ENCODE data around the gene BRCA1.

BRCA1 gene

GRCh38 chr17:43033948-43034881 is 90.9 kb downstream of the BRCA1 start:
- no peaks in the 10 kb centered on the region for H3K4me1 ChIP-seq (ENCODE audit: insufficient read depth, poor library complexity, severe bottlenecking)
- no peak for DNase-seq (ENCODE audit: low spot score)
- ATAC-seq (ENCODE audit: low read depth): 0 out of 3 replicates have a peak, but pooled peaks have one; percentile 24
- H3K36me3 ChIP-seq (ENCODE audit: low read depth): no peaks in the 10 kb centered on the region
- TF ChIP-seq, protein P1, sequence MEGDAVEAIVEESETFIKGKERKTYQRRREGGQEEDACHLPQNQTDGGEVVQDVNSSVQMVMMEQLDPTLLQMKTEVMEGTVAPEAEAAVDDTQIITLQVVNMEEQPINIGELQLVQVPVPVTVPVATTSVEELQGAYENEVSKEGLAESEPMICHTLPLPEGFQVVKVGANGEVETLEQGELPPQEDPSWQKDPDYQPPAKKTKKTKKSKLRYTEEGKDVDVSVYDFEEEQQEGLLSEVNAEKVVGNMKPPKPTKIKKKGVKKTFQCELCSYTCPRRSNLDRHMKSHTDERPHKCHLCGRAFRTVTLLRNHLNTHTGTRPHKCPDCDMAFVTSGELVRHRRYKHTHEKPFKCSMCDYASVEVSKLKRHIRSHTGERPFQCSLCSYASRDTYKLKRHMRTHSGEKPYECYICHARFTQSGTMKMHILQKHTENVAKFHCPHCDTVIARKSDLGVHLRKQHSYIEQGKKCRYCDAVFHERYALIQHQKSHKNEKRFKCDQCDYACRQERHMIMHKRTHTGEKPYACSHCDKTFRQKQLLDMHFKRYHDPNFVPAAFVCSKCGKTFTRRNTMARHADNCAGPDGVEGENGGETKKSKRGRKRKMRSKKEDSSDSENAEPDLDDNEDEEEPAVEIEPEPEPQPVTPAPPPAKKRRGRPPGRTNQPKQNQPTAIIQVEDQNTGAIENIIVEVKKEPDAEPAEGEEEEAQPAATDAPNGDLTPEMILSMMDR (IDR thresholded peaks at IDR 0.05; ENCODE audit: poor library complexity, severe bottlenecking): no peak
- H3K4me3 ChIP-seq (ENCODE audit: severe bottlenecking): no peak overlapping the region
- no peaks in the 10 kb centered on the region for H3K27me3 ChIP-seq (ENCODE audit: insufficient read depth, poor library complexity, severe bottlenecking)
- H3K9me3 ChIP-seq (ENCODE audit: severe bottlenecking): no peaks in the 10 kb centered on the region
- H3K27ac ChIP-seq (ENCODE audit: poor library complexity, severe bottlenecking): no peak overlapping the region

GRCh38 chr17:43031666-43032065 is 93.5 kb downstream of the BRCA1 start:
- no peak for ATAC-seq (ENCODE audit: low read depth)
- no peak overlapping the region for H3K27ac ChIP-seq (ENCODE audit: poor library complexity, severe bottlenecking)
- TF ChIP-seq, protein P1 (IDR thresholded peaks at IDR 0.05; ENCODE audit: poor library complexity, severe bottlenecking): no peak
- no peaks in the 10 kb centered on the region for H3K4me1 ChIP-seq (ENCODE audit: insufficient read depth, poor library complexity, severe bottlenecking)
- no peak for DNase-seq (ENCODE audit: low spot score)
- H3K4me3 ChIP-seq (ENCODE audit: severe bottlenecking): no peak overlapping the region
- H3K9me3 ChIP-seq (ENCODE audit: severe bottlenecking): no peaks in the 10 kb centered on the region
- H3K27me3 ChIP-seq (ENCODE audit: insufficient read depth, poor library complexity, severe bottlenecking): no peaks in the 10 kb centered on the region
- no peaks in the 10 kb centered on the region for H3K36me3 ChIP-seq (ENCODE audit: low read depth)

- no peaks in the 10 kb centered on the region for H3K36me3 ChIP-seq (ENCODE audit: low read depth)
Measured at GRCh38 chr17:43030137-43030767, 94.9 kb downstream of the BRCA1 start.

DNA sequence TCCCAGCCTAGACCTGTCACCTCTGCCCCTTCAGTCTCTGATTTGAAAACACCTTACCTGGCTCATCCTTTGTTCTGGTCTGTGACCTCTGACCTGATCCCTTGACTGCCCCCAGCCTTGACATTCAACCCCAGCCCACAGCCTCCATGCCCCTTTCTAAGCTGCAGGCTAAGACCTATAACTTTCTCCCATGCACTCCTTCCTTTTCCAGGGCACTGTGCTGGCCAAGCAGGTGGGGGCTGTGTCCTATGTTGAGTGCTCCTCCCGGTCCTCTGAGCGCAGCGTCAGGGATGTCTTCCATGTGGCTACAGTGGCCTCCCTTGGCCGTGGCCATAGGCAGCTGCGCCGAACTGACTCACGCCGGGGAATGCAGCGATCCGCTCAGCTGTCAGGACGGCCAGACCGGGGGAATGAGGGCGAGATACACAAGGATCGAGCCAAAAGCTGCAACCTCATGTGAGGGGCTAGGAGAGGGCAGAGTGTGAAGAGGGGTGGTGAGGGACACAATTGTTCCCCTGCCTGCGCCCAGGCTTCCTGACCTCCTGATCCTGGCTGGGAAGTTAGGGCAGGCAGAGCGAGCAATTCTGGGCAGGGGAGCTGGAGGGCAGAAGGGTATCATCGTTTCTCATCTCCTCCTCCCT is 96.8 kb downstream of the BRCA1 start:
- Histone ChIP-seq H3K9me3 (ENCODE audit: severe bottlenecking) (no peaks in the 10 kb centered on the region), H3K36me3 (ENCODE audit: low read depth) (no peaks in the 10 kb centered on the region), H3K4me3 (ENCODE audit: severe bottlenecking) (no peak overlapping the region), H3K4me1 (ENCODE audit: insufficient read depth, poor library complexity, severe bottlenecking) (no peaks in the 10 kb centered on the region), H3K27me3 (ENCODE audit: insufficient read depth, poor library complexity, severe bottlenecking) (no peaks in the 10 kb centered on the region), H3K27ac (ENCODE audit: poor library complexity, severe bottlenecking) (no peak overlapping the region)
- no peak for ATAC-seq (ENCODE audit: low read depth)
- DNase-seq (ENCODE audit: low spot score): no peak
- TF ChIP-seq, protein P1 (IDR thresholded peaks at IDR 0.05; ENCODE audit: poor library complexity, severe bottlenecking): no peak

More at GRCh38 chr17:43030137-43030767, 94.9 kb downstream of the BRCA1 start:
- H3K4me3 ChIP-seq (ENCODE audit: severe bottlenecking): no peak overlapping the region
- TF ChIP-seq, protein P1 (IDR thresholded peaks at IDR 0.05; ENCODE audit: poor library complexity, severe bottlenecking): no peak
- ATAC-seq (ENCODE audit: low read depth) (no peak), DNase-seq (ENCODE audit: low spot score) (no peak)
- H3K27me3 ChIP-seq (ENCODE audit: insufficient read depth, poor library complexity, severe bottlenecking): no peaks in the 10 kb centered on the region
- H3K27ac ChIP-seq (ENCODE audit: poor library complexity, severe bottlenecking): no peak overlapping the region
- no peaks in the 10 kb centered on the region for H3K9me3 ChIP-seq (ENCODE audit: severe bottlenecking)
- no peaks in the 10 kb centered on the region for H3K4me1 ChIP-seq (ENCODE audit: insufficient read depth, poor library complexity, severe bottlenecking)
